Measurements from ENCODE around the gene KDM4C.

Gene KDM4C

DNA sequence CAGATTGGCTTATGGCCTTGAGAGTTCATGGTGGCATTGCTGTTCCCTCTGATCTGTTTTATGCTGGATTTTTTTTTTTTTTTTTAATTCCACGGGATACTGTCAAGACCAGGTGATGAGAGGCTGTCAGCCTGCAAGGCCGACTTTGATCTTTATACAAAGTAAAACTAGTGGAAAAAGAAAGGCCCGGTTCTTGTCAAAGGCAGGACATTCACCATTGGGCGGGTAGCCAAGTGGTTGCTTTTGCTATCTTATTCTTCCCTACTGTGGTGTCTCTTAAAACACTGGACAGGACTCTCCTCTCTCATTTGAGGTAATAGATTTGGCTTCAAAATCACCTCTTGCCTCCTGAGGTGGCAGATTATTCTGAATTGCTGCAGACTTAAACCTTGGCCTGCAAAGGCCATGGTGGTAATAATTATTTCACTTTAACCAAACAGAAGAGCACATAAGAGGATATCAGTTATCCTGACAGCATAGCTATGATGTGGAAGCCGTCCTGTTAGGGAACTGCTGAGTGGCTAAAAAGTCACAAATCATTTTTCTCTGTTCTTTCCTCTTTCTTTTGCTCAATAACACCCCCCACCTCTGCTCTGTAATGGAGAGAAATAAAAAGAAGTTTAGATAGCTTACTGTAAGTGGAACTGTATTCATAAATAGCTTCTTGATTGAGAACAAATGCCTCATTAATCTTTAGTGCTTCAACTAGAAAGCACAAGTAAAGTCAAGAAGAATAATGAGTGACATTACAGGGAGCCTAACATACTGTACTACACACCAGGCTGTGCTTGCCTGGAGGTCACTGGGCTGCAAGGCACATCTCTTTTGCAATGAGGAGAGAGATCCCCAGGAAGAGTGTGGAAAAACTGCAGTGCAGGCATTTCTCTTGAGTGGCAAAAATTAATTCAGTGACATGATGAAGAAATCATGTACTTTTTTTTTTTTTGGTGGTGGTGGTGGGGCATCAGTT lies 275.6 kb downstream of the KDM4C start:
- DNase-seq, result no peak

DNA sequence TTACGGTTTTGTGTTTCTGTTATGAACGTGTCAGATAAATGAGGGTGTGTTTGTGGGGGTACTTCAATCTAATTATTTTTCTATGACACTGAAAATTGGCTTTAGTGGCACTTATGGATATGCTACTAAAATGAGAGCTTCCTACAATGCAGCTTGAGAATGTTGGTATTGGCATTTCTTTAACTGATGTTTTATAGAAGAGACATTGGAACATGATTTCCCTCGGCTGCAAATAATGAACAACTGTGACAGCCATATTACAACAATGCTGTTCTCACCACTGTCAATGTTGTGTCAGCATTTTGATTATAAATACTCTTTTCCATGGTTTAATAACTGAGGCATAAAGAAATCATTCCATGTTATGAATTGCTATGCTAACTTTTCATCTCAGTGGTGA lies 279.4 kb downstream of the KDM4C start:
- DNase-seq, result no peak

DNA sequence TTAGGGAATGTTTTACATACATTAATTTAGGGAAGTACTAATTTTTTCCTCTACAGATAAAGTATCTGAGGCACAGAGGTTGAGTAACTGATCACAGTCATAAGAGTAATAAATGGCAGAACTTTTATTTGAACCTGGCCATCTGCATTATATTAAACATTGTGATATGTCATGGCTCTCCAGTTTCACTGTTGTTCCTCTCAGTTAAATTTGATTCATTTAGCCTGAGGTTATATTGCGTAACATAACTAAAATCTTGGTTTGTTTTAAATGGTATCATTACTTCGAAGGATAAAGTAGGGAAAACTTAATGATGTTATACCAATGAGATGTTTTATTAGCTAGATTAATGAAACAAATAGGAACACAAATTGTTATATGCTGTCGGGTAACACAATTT lies 284.4 kb downstream of the KDM4C start:
- DNase-seq, result no peak

DNA sequence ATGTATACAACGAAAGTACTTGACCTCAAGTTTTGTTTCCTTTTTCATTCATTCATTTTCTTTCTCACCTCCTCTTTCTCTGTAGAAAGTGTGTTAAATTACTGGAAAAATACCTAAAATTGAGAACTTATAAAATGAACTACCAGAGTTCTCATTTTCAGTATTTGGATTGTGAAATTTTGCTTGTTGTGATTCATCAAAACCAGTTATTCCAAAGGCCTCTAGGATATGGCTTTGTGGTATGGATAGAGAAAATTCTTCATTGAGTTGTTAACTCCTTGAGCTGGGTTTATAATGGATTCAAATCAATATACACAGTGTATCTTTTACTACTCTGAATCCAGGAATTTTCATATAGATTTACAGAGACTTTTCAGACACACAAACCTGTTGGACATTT lies 287.6 kb downstream of the KDM4C start:
- no peak for DNase-seq

DNA sequence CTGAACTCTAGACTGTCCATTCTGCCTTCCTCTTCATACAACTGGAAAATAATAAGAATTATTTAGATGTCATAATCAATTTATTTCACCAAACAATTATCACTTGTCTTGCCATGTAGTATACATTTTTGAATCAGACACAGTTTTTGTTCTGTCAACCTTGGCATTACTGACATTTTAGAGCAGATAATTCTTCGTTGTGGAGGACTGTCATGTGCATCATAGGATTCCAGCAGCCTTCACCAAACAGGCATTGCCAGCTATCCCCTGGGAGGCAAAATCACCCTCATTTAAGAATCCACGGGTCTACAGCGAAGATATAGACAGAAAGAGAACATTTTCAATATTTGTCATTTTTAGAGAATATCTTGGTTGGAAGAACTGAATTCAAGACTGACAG lies 293.9 kb downstream of the KDM4C start:
- DNase-seq, result no peak

DNA sequence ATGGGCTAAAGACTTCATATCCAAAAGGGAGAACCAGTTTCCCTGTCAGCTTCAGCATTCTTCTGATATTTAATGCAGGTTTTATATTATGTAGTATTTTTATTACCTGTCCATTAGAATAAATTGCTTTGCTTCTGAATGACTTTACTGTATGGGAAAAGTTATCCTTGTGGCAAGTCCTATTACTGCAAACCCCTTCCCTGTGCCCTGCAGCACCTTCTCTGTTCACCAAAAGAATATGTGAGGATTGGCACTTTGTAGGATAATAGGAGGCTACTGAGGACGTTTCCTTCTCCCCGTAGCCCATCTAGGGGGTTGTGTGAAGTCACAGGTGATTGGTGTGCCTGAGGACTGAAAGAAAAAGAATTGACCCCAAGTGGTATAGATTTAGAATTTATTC lies 296.1 kb downstream of the KDM4C start:
- no peak for DNase-seq

DNA sequence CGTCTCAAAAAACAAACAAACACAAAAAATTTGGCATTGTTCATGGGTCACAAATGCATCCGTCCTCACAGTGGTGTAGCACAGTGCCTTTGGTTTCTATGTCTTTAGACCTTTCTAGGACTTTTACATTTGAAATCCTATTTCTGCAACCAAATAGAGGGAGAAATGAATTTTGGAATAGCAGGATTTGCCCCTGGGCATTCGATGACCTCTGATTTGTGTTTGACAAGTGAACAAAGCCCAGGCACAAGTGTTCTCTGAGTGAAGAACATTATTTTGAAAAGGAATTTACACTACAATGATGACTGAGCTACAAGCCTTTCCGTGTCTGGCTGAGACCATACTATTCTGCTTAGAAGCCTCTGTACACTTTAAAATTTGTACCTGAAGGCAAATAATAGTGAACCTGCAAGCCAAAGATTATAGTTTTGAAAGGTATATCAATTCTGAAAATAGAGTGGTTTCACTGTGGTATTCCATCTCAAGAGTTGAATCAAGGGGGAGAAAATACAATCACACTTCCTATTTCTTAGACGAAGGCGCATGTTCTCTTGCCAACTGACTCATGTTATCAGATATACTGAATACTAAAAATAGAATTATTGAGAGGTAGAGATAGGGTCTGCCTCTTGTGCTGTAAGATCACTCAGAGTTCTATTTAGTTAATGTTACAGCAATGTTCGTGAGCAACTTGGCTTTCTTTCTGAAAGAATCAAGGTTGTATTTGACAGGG lies 297.6 kb downstream of the KDM4C start:
- DNase-seq, result no peak

DNA sequence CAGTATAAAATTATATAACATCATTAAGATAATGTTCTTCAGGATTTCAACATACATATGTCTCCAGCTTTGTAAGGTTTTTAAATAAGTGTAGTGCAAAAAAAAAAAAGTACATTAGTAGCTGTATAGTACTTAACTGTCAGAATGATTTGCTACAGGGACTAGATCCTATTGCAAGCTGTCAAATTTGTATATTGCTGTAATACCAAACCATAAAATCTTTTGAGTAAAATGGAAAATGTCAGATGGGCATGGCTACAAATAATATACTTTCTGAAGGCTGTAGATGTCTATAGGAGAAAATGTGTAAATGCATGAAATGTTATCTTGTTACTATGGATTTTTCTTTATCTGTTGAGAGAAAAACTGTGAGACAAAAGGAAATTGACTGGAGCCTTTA lies 298.5 kb downstream of the KDM4C start:
- no peak for DNase-seq

DNA sequence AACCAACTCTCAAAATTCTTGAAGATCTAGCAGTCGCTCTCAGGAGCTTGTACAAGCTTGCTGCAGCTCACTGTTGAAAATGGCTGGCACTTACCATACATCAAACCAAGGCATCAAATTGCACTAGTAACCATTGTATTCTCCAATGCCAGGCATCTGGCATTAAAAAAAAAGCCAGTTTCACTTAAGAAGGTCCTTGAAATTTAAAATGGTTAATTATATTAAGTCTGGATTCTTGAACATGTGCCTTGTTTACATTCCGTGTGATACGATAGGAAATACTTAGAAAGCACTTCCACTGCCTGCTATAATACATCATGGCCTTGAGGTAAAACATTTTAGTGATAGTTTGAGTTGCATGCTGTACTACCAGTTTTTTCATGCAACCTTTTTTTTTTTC lies 300.7 kb downstream of the KDM4C start:
- no peak for DNase-seq

DNA sequence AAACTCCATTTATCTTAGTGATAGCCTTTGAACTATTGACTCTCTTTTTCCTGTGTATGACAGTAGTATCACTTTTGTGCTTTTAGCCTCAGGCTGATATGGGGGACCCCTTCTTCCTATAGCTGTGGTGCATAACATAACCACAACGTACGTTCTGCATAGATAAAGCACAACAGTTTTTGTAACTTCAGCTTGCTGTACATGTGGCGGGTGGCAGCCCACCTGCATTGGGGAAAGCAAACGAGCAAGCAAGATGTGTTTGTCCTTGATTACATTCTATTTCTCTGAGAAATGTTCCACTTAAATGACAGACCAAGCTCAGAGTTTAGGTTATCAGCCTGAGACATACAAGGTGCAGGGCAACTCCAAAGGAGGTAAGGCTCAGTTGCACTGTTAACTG lies 309.4 kb downstream of the KDM4C start:
- no peak for DNase-seq

DNA sequence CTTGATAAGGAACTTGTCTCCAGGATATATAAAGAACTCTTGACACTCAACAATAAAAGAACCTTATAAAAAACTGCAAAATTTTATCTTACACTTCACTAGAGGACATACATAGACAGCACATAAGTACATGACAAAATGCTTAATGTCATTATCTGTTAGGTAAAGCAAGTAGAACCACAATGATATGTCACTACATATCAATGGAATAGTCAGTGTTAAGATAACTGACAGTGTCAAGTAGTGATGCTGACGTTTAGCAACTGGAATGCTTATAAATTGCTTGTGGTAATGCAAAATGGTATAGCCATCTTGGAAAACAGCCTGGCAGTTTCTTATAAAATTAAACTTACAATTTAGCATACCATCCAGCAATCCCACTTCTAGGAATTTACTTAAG lies 314.1 kb downstream of the KDM4C start:
- DNase-seq, result no peak

DNA sequence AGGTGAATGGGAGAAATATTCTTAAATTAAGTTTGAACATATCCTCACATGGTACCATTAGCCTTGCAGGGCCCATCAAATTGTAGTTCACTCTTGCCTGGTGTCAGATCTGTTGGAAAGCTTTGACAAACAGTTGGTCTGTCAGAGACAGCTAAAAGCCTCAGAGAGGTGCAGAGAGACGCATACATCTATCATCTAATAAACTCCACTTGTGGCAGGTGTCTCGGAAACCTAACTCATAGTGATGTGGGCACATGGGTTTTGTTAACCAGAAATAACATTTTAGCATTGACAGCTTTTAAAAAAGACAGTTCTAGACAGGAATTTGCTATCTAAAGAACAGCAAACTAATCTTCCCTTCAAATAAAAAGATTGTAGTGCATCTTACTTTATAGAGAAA lies 315.9 kb downstream of the KDM4C start:
- no peak for DNase-seq

DNA sequence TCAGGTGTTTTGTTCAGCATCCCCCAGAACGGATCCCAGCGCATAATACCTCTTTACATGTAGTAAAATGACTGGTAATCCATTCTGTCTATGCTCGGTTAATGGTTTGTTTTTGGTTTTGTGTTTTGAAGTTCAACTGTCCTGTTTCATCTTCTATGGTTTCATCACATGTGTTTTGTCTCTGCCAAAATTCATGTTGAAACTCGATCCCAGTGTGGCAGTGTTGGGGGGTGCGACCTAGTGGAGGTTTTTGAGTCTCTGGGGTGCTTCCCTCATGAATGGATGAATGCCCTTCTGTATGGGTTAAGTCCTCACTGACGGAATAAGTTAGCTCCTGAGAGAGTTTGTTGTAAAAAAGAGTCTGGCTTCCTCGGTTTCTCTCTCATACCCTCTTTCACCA lies 317.4 kb downstream of the KDM4C start:
- no peak for DNase-seq

DNA sequence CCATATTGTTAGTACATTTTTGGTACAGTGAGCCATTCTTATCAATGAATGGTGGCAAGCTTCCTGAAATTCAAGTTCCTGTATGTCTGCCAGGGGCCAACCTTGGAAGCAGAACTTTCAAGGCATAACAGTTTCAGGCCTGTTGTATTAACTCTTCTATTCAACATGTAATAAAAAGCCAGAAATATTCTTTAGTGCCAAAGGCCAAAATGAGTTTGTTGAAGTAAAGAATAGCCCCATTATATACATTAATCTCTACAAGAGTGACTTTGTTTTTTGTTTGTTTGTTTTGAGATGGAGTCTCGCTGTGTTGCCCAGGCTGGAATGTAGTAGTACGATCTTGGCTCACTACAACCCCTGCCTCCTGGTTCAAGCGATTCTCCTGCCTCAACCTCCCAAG lies 321.3 kb downstream of the KDM4C start:
- DNase-seq, result no peak

DNA sequence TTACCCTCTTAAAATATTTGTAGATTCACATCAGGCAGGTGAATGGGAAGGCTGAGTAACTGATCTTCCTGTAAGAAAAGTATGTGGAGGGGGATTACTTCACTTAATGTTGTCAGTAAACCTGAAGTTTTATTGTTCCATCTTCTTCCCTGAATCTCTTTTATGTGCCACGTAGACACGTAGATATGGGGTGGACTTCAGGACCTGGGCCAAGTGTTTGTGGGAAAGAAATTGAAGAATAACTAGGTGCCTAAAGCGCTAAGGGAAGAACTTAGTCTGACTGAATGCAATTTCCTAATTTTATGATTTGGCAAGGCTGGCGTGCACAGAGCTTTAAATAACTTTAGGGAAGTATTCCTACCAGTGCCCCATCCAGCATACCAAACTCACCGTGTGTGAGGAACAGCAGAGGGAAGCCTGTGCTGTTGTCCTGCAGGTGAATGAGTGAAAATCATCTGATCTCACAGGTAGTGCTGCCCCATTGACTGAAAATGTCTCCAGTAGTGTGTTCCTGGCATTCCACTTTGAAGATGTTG lies 323.4 kb downstream of the KDM4C start:
- DNase-seq, result no peak

DNA sequence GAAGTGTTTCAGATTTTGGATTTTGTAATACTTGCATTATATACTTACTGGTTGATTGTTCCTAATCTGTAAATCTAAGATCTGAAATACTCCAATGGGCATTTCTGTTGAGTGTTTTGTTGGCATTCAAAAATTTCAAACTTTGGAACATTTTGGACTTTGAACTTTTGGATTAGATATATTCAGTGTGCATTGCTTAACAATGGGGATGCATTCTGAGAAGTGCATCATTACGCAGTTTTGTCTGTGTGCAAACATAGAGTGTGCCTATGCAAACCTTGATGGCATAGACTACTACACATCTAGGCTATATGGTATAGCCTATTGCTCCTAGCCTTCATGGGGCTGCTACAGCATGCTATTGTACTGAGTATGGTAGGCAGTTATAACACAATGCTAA lies 325.4 kb downstream of the KDM4C start:
- no peak for DNase-seq

DNA sequence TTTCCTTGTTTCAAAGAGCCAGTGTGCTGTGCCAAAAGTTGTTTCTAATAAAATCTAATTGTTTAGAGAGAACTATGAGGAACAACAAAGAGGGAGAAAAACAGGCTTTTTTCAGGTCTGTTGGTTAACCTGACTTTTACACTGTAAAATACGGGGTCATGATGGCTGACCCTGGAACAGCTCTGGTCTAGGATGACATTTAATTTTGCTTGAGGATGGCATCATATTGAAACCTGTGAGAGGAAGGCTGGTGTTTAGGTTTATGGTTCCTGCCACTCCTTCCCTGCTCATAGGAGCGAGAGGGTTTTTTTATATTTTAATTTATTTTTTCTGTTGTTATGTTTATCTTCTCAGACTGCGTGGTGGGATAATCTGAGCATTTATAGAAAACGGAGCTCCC lies 327.6 kb downstream of the KDM4C start:
- no peak for DNase-seq

DNA sequence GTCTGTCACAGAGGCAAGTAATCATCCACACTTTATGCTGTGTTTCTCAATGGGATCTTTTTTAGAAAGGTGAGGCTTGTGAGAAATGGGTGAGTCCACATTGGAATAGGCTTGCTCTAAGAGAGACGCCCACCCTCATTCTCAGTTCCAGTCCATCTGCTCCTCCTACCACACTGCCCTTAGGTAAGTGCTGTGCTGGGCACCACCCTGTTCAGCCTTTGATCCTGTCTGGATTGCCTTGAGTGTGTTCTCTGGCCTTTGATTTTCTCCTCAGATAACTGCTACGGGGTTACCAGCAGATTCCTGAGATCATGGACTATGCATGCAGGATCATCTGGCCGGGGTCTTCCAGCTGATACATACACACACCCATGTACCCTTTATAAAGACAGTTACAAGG lies 328.6 kb downstream of the KDM4C start:
- no peak for DNase-seq

DNA sequence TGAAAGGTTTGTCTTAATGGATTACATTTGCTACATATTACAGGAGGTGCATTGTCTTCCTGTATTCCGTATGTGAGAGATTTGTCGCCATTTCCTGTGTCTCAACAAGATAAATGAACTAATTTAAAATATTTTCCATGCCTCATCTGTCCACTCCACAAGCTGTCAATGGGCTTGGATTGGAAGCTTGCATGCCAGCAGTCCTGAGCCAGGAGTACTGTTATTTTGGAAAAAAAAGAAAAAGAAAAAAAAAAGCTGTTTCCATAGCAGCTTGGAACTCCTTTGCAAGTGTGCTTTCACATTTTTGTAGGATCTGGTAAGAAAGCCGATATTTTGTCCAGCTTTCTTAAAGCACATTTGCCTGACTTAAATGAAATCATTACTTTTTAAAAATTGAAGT lies 330.8 kb downstream of the KDM4C start:
- peak in 1 of 51 donors; percentile 13 for DNase-seq

DNA sequence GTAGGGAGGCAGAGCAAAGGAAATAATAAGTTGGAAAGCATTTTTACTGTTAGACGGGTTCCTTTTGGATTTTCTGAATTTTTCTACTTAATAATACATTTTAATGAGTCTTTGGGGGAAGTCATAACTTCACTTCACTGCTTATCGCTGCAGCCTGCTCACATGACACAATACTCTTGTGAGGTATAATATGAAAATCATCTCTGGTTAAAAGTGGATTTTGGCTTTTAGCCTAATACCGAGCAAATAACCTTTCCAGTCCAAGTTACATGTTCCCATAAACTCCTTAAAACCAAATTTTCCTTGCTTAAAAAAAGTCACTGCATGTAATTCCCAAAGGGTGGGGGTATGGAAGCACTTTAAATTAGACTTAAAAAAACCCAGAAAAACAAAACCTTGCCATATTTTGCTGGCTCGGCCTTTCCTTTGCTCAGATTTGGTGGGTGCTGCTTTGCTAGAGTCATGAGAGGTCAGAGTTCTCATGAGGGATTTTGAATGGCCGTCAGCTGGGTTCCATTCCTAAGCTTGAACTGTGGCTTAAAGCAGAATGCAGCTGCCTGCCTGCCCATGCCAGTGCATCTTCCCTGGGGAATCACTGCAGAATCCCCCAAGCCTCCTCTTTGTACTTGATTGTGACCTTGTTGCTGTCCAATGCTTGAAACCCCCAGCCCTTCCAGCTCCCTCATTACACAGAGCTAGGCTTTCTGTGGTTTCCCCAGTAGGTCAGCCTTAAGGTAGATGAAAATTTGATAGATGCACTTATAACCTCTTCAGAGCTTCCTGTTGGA lies 331.8 kb downstream of the KDM4C start:
- DNase-seq, result no peak

DNA sequence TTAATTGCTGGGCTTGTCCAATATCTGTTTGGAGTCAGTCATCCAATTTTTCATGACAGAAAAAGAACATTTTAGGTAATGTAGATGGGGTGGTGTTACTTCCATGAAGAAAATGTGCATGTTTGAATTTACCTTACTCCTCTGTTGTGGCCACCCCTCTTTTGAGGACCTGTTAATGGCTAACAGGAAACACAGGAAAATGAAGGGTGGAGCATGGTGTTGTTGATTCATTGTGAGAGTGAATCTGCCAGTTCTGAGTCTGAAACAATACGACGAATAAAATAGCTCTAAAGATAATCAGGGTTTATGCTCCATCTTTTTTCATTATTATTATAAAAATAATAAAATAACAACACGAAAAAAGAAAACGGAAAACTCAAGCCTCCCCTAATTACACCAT lies 335.3 kb downstream of the KDM4C start:
- DNase-seq, result no peak

DNA sequence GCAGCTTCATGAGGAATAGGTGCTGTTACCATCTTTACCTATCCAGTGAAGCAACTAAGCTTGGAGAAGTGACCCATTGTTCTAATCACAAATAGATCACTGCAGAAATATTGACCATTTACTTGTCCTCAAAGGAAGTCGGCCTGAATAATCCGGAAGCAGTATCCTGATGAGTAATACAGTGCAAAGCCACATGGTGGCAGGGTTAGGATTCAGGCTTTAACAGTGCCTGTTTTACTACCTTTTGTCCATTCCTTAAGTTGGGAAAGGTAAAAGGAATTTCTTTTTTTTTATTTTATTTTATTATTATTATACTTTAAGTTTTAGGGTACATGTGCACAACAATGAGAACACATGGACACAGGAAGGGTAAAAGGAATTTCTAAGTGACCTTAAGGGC lies 336.3 kb downstream of the KDM4C start:
- DNase-seq, result peak in 1 of 51 donors; percentile 2
